H1 (cell line): ENCODE results near the gene FCGR2B. TPM values are rescaled to one million over a fixed set of nuclear protein-coding genes. Genes with fewer than 3 reads are reported as not detected.
A peak's percentile ranks its signal among the peaks of the same experiment; 100 is the strongest.

Experiments
- CTCF ChIA-PET: fragments of 300-600 bp; sonication (Branson Sonifier 250); formaldehyde crosslinking; loops from one replicate; lab custom pipeline; 2021; ENCODE audit not compliant: partially characterized antibody; lab: Charles Lee
- POLR2A ChIA-PET: fragments of 300-600 bp; sonication (Branson Sonifier 250); formaldehyde crosslinking; loops from one replicate; lab custom pipeline; 2021; ENCODE audit warnings: inconsistent platforms; ENCODE audit not compliant: partially characterized antibody; lab: Charles Lee
- DNase-seq, 2 experiments: peaks; one replicate each; pipeline versions ENCODE4 v3.0.0 to v3.0.0-alpha.2; 2010 to 2022; ENCODE audit warnings: low spot score in 2 of 2, low read depth in 1 of 2, mixed read lengths in 1 of 2
- FAIRE-seq: peaks from 2 replicates; lab custom pipeline; 2011; peaks lifted over from hg19 to GRCh38; lab: Jason Lieb, UNC
- H2AFZ ChIP-seq: 2 replicates; pipeline ENCODE4 v1.8.1; 2012; ENCODE audit warnings: low read length, inconsistent platforms
- H2AK5ac ChIP-seq: 2 replicates; pipeline ENCODE4 v1.6.1; 2013; ENCODE audit warnings: low read depth, low read length
- H2BK120ac ChIP-seq: replicated peaks from 2 replicates; pipeline ENCODE3; 2013; ENCODE audit warnings: low read depth, low read length, inconsistent platforms
- H2BK12ac ChIP-seq: 2 replicates; pipeline ENCODE4 v1.6.1; 2013; ENCODE audit warnings: low read depth, low read length
- H2BK15ac ChIP-seq: 2 replicates; pipeline ENCODE4 v1.6.1; 2013; ENCODE audit warnings: low read length
- H2BK20ac ChIP-seq: 2 replicates; pipeline ENCODE4 v1.6.1; 2013; ENCODE audit warnings: low read length
- H2BK5ac ChIP-seq: 2 replicates; pipeline ENCODE4 v1.6.1; 2013; ENCODE audit warnings: low read depth, low read length
- H3K14ac ChIP-seq: 2 replicates; pipeline ENCODE4 v1.6.1; 2013; ENCODE audit warnings: inconsistent platforms; ENCODE audit not compliant: insufficient read length
- H3K18ac ChIP-seq: 2 replicates; pipeline ENCODE4 v1.6.1; 2013; ENCODE audit warnings: low read length; ENCODE audit errors: extremely low read depth
- H3K23ac ChIP-seq: 2 replicates; pipeline ENCODE4 v1.6.1; 2013; ENCODE audit warnings: inconsistent platforms; ENCODE audit not compliant: insufficient read length
- H3K23me2 ChIP-seq: 2 replicates; pipeline ENCODE4 v1.6.1; 2013; ENCODE audit warnings: low read depth, low read length
- H3K27ac ChIP-seq: 2 replicates; pipeline ENCODE4 v1.6.1; 2011; ENCODE audit warnings: low read depth, low read length, inconsistent platforms
- H3K27me3 ChIP-seq, 4 experiments: replicated peaks in 1 of 4; 1 replicate in 1 of 4; 2 replicates in 3 of 4; pipeline versions ENCODE4 v1.6.1 to v1.8.1; 2011 to 2013; ENCODE audit warnings: low read length in 3 of 4, mild to moderate bottlenecking in 3 of 4, inconsistent platforms in 2 of 4, mixed read lengths in 2 of 4, moderate library complexity in 1 of 4; ENCODE audit not compliant: control insufficient read depth in 3 of 4, insufficient read depth in 3 of 4; ENCODE audit errors: extremely low read depth in 1 of 4
- H3K36me3 ChIP-seq, 4 experiments: 2 replicates each; pipeline versions ENCODE4 v1.6.1 to v1.8.1; 2011 to 2013; ENCODE audit warnings: mild to moderate bottlenecking in 4 of 4, low read length in 3 of 4, moderate library complexity in 2 of 4, control low read depth in 1 of 4, inconsistent platforms in 1 of 4; ENCODE audit not compliant: insufficient read depth in 4 of 4, control insufficient read depth in 2 of 4
- H3K4ac ChIP-seq: replicated peaks from 2 replicates; pipeline ENCODE3; 2013; ENCODE audit warnings: low read length, low read depth, mixed read lengths, inconsistent platforms; ENCODE audit not compliant: insufficient read length
- H3K4me1 ChIP-seq, 4 experiments: replicated peaks in 1 of 4; 1 replicate in 1 of 4; 2 replicates in 3 of 4; pipeline versions ENCODE4 v1.6.1 to v1.8.1; 2011 to 2013; ENCODE audit warnings: low read length in 3 of 4, inconsistent platforms in 2 of 4, mixed read lengths in 1 of 4; ENCODE audit not compliant: insufficient read depth in 4 of 4, control insufficient read depth in 3 of 4
- H3K4me2 ChIP-seq, 2 experiments: 2 replicates each; pipeline versions ENCODE4 v1.6.1 to v1.8.1; 2011 to 2013; ENCODE audit warnings: low read depth in 2 of 2, low read length in 2 of 2, control low read depth in 1 of 2, inconsistent platforms in 1 of 2, mild to moderate bottlenecking in 1 of 2; ENCODE audit not compliant: insufficient read depth in 1 of 2
- H3K4me3 ChIP-seq, 4 experiments: fragments of 200-600, 300-600 bp in 1 of 4; sonication (generic), shearing (Covaris generic), sonication (Bioruptor Twin) in 1 of 4; 2 replicates each; pipeline versions ENCODE4 v1.5.1 to v1.8.1; 2011 to 2016; ENCODE audit warnings: low read length in 4 of 4, low read depth in 3 of 4, control low read depth in 2 of 4, inconsistent platforms in 2 of 4, mild to moderate bottlenecking in 2 of 4, mixed read lengths in 1 of 4, moderate library complexity in 1 of 4; ENCODE audit not compliant: insufficient read depth in 2 of 4; ENCODE audit errors: extremely low read depth in 1 of 4
- H3K56ac ChIP-seq: replicated peaks from 2 replicates; pipeline ENCODE3; 2013; ENCODE audit warnings: low read depth, mild to moderate bottlenecking, mixed read lengths, low read length, inconsistent platforms; ENCODE audit not compliant: insufficient read length
- H3K79me1 ChIP-seq: 2 replicates; pipeline ENCODE4 v1.6.1; 2013; ENCODE audit warnings: low read depth, low read length, control low read depth
- H3K79me2 ChIP-seq, 2 experiments: 2 replicates each; pipeline versions ENCODE4 v1.6.1 to v1.8.1; 2012 to 2013; ENCODE audit warnings: low read length in 2 of 2, mild to moderate bottlenecking in 2 of 2, inconsistent platforms in 1 of 2; ENCODE audit not compliant: insufficient read depth in 2 of 2, control insufficient read depth in 1 of 2
- H3K9ac ChIP-seq, 4 experiments: replicated peaks in 1 of 4; 1 replicate in 1 of 4; 2 replicates in 3 of 4; pipeline versions ENCODE4 v1.6.1 to v1.8.1; 2011 to 2013; ENCODE audit warnings: low read depth in 3 of 4, low read length in 3 of 4, control low read depth in 2 of 4, mild to moderate bottlenecking in 2 of 4, moderate library complexity in 2 of 4, inconsistent platforms in 1 of 4; ENCODE audit errors: extremely low read depth in 1 of 4
- H3K9me3 ChIP-seq, 2 experiments: 2 replicates each; pipeline versions ENCODE4 v1.6.1 to v1.8.1; 2012 to 2013; ENCODE audit warnings: mild to moderate bottlenecking in 2 of 2, moderate library complexity in 2 of 2, control low read depth in 1 of 2, inconsistent platforms in 1 of 2, low read depth in 1 of 2, low read length in 1 of 2, mixed read lengths in 1 of 2; ENCODE audit not compliant: insufficient read depth in 2 of 2
- H4K20me1 ChIP-seq, 2 experiments: replicated peaks in 1 of 2; 2 replicates each; pipeline versions ENCODE3 to v1.8.1; 2011 to 2013; ENCODE audit warnings: inconsistent platforms in 2 of 2, low read length in 2 of 2, mild to moderate bottlenecking in 1 of 2; ENCODE audit not compliant: insufficient read depth in 2 of 2, control insufficient read depth in 1 of 2
- H4K5ac ChIP-seq: 2 replicates; pipeline ENCODE4 v1.6.1; 2013; ENCODE audit warnings: low read length, low read depth, mixed read lengths, inconsistent platforms; ENCODE audit not compliant: insufficient read length
- H4K8ac ChIP-seq: 2 replicates; pipeline ENCODE4 v1.8.0; 2013; ENCODE audit warnings: mild to moderate bottlenecking, moderate library complexity, low read length, inconsistent platforms; ENCODE audit not compliant: insufficient read depth; ENCODE audit errors: extremely low read depth
- H4K91ac ChIP-seq: replicated peaks from 2 replicates; pipeline ENCODE3; 2013; ENCODE audit warnings: low read length, mixed read lengths, inconsistent platforms; ENCODE audit not compliant: insufficient read length
- ATF2 ChIP-seq: IDR thresholded peaks from 2 replicates; pipeline ENCODE4 v1.6.1; 2012; ENCODE audit warnings: low read length, inconsistent platforms
- CBX8 ChIP-seq: fragments of 300-800, 300-1000 bp; sonication (generic); IDR thresholded peaks from 2 replicates; pipeline ENCODE4 v1.7.1; 2016; ENCODE audit warnings: low read depth, low read length, borderline replicate concordance
- CHD1 ChIP-seq: IDR thresholded peaks from 2 replicates; pipeline ENCODE4 v1.6.1; 2012; ENCODE audit warnings: low read depth, low read length, improper control_type of control experiment
- CTCF ChIP-seq, 3 experiments: IDR thresholded peaks; 1 replicate in 2 of 3; 2 replicates in 1 of 3; pipeline versions ENCODE4 v1.5.1 to v1.6.1; 2011; ENCODE audit warnings: low read length in 3 of 3, mild to moderate bottlenecking in 3 of 3, inconsistent platforms in 2 of 3, low read depth in 1 of 3, moderate library complexity in 1 of 3; ENCODE audit not compliant: insufficient read depth in 1 of 3; ENCODE audit errors: control extremely low read depth in 1 of 3
- EGR1 ChIP-seq: IDR thresholded peaks from 2 replicates; pipeline ENCODE4 v1.6.1; 2011; ENCODE audit warnings: low read depth, low read length, borderline replicate concordance
- KDM4A ChIP-seq: IDR thresholded peaks from one replicate; pipeline ENCODE4 v1.7.1; 2012; ENCODE audit warnings: low read depth, mild to moderate bottlenecking, moderate library complexity, low read length, inconsistent platforms; ENCODE audit not compliant: severe bottlenecking
- USF2 ChIP-seq: IDR thresholded peaks from 2 replicates; pipeline ENCODE4 v1.6.1; 2011; ENCODE audit warnings: low read length, improper control_type of control experiment
- WGBS, 2 experiments: shearing (Covaris generic) in 1 of 2; methylation state at CpG; one replicate each; pipeline versions ENCODE4 v1.1.6 to v1.1.7; 2013 to 2015; ENCODE audit warnings: low lambda C conversion rate in 2 of 2, mixed read lengths in 2 of 2, inconsistent platforms in 1 of 2, low coverage in 1 of 2, missing lambda C conversion rate in 1 of 2; ENCODE audit not compliant: insufficient replicate concordance in 2 of 2, insufficient coverage in 1 of 2, insufficient read length in 1 of 2; ENCODE audit errors: extremely low coverage in 1 of 2, missing lambda C conversion rate in 1 of 2; 5-methylcytosine and 5-hydroxymethylcytosine counted together
- polyA plus RNA-seq, 7 experiments: library from polyadenylated mRNA; depleted of rRNA in 3 of 7; stranded (reverse) in 5 of 7; unstranded in 2 of 7; fragments of >200 nt in 5 of 7; fragments of 200-250 nt in 2 of 7; gene quantifications; 1 replicate in 5 of 7; 2 replicates in 1 of 7; 4 replicates in 1 of 7; pipeline versions ENCODE4 v1.2.1 to v1.2.3, GENCODE V29; 2011 to 2013; ENCODE audit warnings: missing spikeins in 2 of 7, mixed read lengths in 2 of 7
- total RNA-seq: library from RNA; stranded (reverse); fragmentation: NEBNext Ultra II Directional; extraction: Animal tissue kit (Norgen Biotek cat#: 25700); gene quantifications from 2 replicates; pipeline ENCODE4 v1.2.1, GENCODE V29; 2021

FCGR2B gene
- total and polyA plus RNA-seq, 2 of the 8 experiments (the other 6 are each of a cell fraction or from before 2014, with no cell fraction given): 0.05 TPM; not detected in 1

- no peak for FAIRE-seq
- H3K56ac ChIP-seq: no peak overlapping the region
- POLR2A ChIA-PET: no interaction called here
- no peaks in the 10 kb centered on the region for H3K79me2 ChIP-seq
- no peak overlapping the region for H3K18ac ChIP-seq
- 0 out of 2 replicates have a peak overlapping the region, but pooled peaks have one; percentile 39 for H2BK12ac ChIP-seq
- DNase-seq: no peak
- H3K23me2 ChIP-seq: peaks cover 12% of the 10 kb centered on the region
- H3K36me3 ChIP-seq: no peaks in the 10 kb centered on the region
- H2BK15ac ChIP-seq: no peak overlapping the region
- H3K4me3 ChIP-seq: no peak overlapping the region
- no peak overlapping the region for H2BK5ac ChIP-seq
- no peak overlapping the region for H4K8ac ChIP-seq
- H3K4ac ChIP-seq: no peak overlapping the region
- no peak overlapping the region for H2AFZ ChIP-seq
- no peak overlapping the region for H3K23ac ChIP-seq
- H4K91ac ChIP-seq: no peak overlapping the region
- no peaks in the 10 kb centered on the region for H4K20me1 ChIP-seq
- no peak overlapping the region for H4K5ac ChIP-seq
- CTCF ChIA-PET: interaction anchor here (1.1 to 1.3 kb wide), 2 partner anchors 14 to 15 kb away, joined by 4 to 5 read pairs; no protein-coding TSS in a partner anchor
- H3K4me2 ChIP-seq: no peak overlapping the region
- H3K9ac ChIP-seq: no peak overlapping the region
- 88% methylated on average over 8 of the region's 8 CpGs; no CpG with 5 or more reads in 1 of the 2 experiments for WGBS, 2 experiments
- no peak overlapping the region for H3K14ac ChIP-seq
- no peak overlapping the region for H3K27ac ChIP-seq
- H2BK120ac ChIP-seq: no peak overlapping the region
- H3K9me3 ChIP-seq: no peaks in the 10 kb centered on the region
- H2BK20ac ChIP-seq: no peak overlapping the region
- H3K27me3 ChIP-seq: peaks cover 12 to 25% (median 22%) of the 10 kb centered on the region in 4 experiments
- peaks cover 0 to 6% (median 4%) of the 10 kb centered on the region in 4 experiments; a peak in 6 of 7 replicates for H3K4me1 ChIP-seq
- no peaks in the 10 kb centered on the region for H3K79me1 ChIP-seq
- H2AK5ac ChIP-seq: no peak overlapping the region
- TF ChIP-seq USF2 (no peak), CTCF (IDR thresholded peaks at IDR 0.05; ENCODE audit: control extremely low read depth in 1 of 3, insufficient read depth in 1 of 3, low read depth in 1 of 3, low read length in 3 of 3) (no peak), CHD1 (no peak), ATF2 (no peak), CBX8 (no peak), KDM4A (no peak), EGR1 (no peak)
These were observed 60.7 kb downstream of the FCGR2B start for GRCh38 chr1:161723459-161724141.
